LoVo (cell line): ENCODE measurements around the gene GDPD5.

Experiments
- DNase-seq: peaks from one replicate; pipeline ENCODE4 v3.0.0-alpha.2; 2016; ENCODE audit warnings: low spot score

The GDPD5 gene

GRCh38 chr11:75557666-75558494 is 32.1 kb upstream of the GDPD5 start:
- DNase-seq, result no peak

- no peak for DNase-seq
Observed at GRCh38 chr11:75556275-75556674, 30.5 kb upstream of the GDPD5 start.

GRCh38 chr11:75555079-75555811 is 29.5 kb upstream of the GDPD5 start:
- DNase-seq, result no peak

GRCh38 chr11:75554258-75555022 is 28.7 kb upstream of the GDPD5 start:
- DNase-seq, result no peak

- no peak for DNase-seq
Observed at GRCh38 chr11:75553889-75554257, 28.1 kb upstream of the GDPD5 start.

GRCh38 chr11:75553182-75553581 is 27.4 kb upstream of the GDPD5 start:
- no peak for DNase-seq

- DNase-seq, result no peak
Observed at GRCh38 chr11:75549370-75549958, 23.7 kb upstream of the GDPD5 start.

GRCh38 chr11:75548595-75549272 is 23.0 kb upstream of the GDPD5 start:
- no peak for DNase-seq

- peak; percentile 53 for DNase-seq
Observed at GRCh38 chr11:75547617-75548058, 21.9 kb upstream of the GDPD5 start.

GRCh38 chr11:75547177-75547576 is 21.4 kb upstream of the GDPD5 start:
- DNase-seq, result no peak

- DNase-seq, result no peak
Observed at GRCh38 chr11:75543806-75544205, 18.1 kb upstream of the GDPD5 start.

- no peak for DNase-seq
Observed at GRCh38 chr11:75542088-75542438, 16.3 kb upstream of the GDPD5 start.

- DNase-seq, result no peak
Observed at GRCh38 chr11:75541193-75542087, 15.7 kb upstream of the GDPD5 start.

GRCh38 chr11:75539459-75540334 is 14.0 kb upstream of the GDPD5 start:
- no peak for DNase-seq

- no peak for DNase-seq
Observed at GRCh38 chr11:75538150-75538942, 12.6 kb upstream of the GDPD5 start.

- no peak for DNase-seq
Observed at GRCh38 chr11:75537740-75538139, 12.0 kb upstream of the GDPD5 start.

- no peak for DNase-seq
Observed at GRCh38 chr11:75536786-75537641, 11.3 kb upstream of the GDPD5 start.

- DNase-seq, result no peak
Observed at GRCh38 chr11:75535071-75535470, 9.3 kb upstream of the GDPD5 start.
